GM20431 (cell line): ENCODE measurements around the gene TMEM30A.

Experiments used
- in situ Hi-C: fragments of 300-500 bp; cut with MseI, MboI; formaldehyde crosslinking; loops from one replicate; pipeline ENCODE4 v1.15.0; 2020; ENCODE audit warnings: low sequenced_read_pairs; ENCODE audit not compliant: unreplicated experiment

The TMEM30A gene

GRCh38 chr6:75224303-75224926 is 60.2 kb downstream of the TMEM30A start:
- in situ Hi-C loops: loop anchor here (25.0 kb wide), 2 partner anchors 812 to 1137 kb away; no protein-coding TSS in a partner anchor

GRCh38 chr6:75223428-75223827 is 61.2 kb downstream of the TMEM30A start:
- in situ Hi-C loops: loop anchor here (25.0 kb wide), 2 partner anchors 811 to 1136 kb away; no protein-coding TSS in a partner anchor

- in situ Hi-C loops: loop anchor here (25.0 kb wide), 2 partner anchors 810 to 1135 kb away; no protein-coding TSS in a partner anchor
Measured at GRCh38 chr6:75222261-75222660, 62.3 kb downstream of the TMEM30A start.

GRCh38 chr6:75221116-75221515 is 63.5 kb downstream of the TMEM30A start:
- in situ Hi-C loops: loop anchor here (25.0 kb wide), 2 partner anchors 809 to 1134 kb away; no protein-coding TSS in a partner anchor

- in situ Hi-C loops: loop anchor here (25.0 kb wide), 2 partner anchors 808 to 1133 kb away; no protein-coding TSS in a partner anchor
Measured at GRCh38 chr6:75220357-75220756, 64.2 kb downstream of the TMEM30A start.

GRCh38 chr6:75219263-75219662 is 65.3 kb downstream of the TMEM30A start:
- in situ Hi-C loops: loop anchor here (25.0 kb wide), 2 partner anchors 807 to 1132 kb away; no protein-coding TSS in a partner anchor

GRCh38 chr6:75217193-75217592 is 67.4 kb downstream of the TMEM30A start:
- in situ Hi-C loops: loop anchor here (25.0 kb wide), 2 partner anchors 805 to 1130 kb away; no protein-coding TSS in a partner anchor

- in situ Hi-C loops: loop anchor here (25.0 kb wide), 2 partner anchors 803 to 1128 kb away; no protein-coding TSS in a partner anchor
Measured at GRCh38 chr6:75215291-75215690, 69.3 kb downstream of the TMEM30A start.

- in situ Hi-C loops: loop anchor here (25.0 kb wide), 2 partner anchors 801 to 1126 kb away; no protein-coding TSS in a partner anchor
Measured at GRCh38 chr6:75213732-75214131, 70.9 kb downstream of the TMEM30A start.

- in situ Hi-C loops: loop anchor here (25.0 kb wide), 2 partner anchors 801 to 1126 kb away; no protein-coding TSS in a partner anchor
Measured at GRCh38 chr6:75213112-75213511, 71.5 kb downstream of the TMEM30A start.

- in situ Hi-C loops: loop anchor here (25.0 kb wide), 2 partner anchors 800 to 1125 kb away; no protein-coding TSS in a partner anchor
Measured at GRCh38 chr6:75211920-75212590, 72.5 kb downstream of the TMEM30A start.

- in situ Hi-C loops: loop anchor here (25.0 kb wide), 2 partner anchors 799 to 1124 kb away; no protein-coding TSS in a partner anchor
Measured at GRCh38 chr6:75210885-75211739, 73.5 kb downstream of the TMEM30A start.

GRCh38 chr6:75209184-75209723 is 75.3 kb downstream of the TMEM30A start:
- in situ Hi-C loops: loop anchor here (10.0 to 25.0 kb wide), 3 partner anchors 797 to 1464 kb away; no protein-coding TSS in a partner anchor

GRCh38 chr6:75208298-75209183 is 76.1 kb downstream of the TMEM30A start:
- in situ Hi-C loops: loop anchor here (10.0 to 25.0 kb wide), 3 partner anchors 796 to 1464 kb away; no protein-coding TSS in a partner anchor

GRCh38 chr6:75206576-75207342 is 77.8 kb downstream of the TMEM30A start:
- in situ Hi-C loops: loop anchor here (10.0 to 25.0 kb wide), 3 partner anchors 794 to 1462 kb away; no protein-coding TSS in a partner anchor

- in situ Hi-C loops: loop anchor here (10.0 to 25.0 kb wide), 3 partner anchors 794 to 1461 kb away; no protein-coding TSS in a partner anchor
Measured at GRCh38 chr6:75205776-75206575, 78.6 kb downstream of the TMEM30A start, which contains the start of gene COL12A1. TSS of gene COL12A1 (minus strand) at chr6:75206053. CDS start at chr6:75202792, 3,261 bp downstream.
